PC-3 (cell line): ENCODE results near the gene SIGMAR1. TPM values are rescaled to one million over a fixed set of nuclear protein-coding genes. Genes with fewer than 3 reads are reported as not detected.

Source experiments
- ATAC-seq: fragments of 200-7000 bp; cut with Tn5 transposase; 2 replicates; pipeline ENCODE4 v1.9.1; 2020; ENCODE audit warnings: mild to moderate bottlenecking, moderate library complexity
- Bru-seq: library from RNA; stranded (reverse); fragments of 400-500 nt; gene quantifications from one replicate; lab custom pipeline; 2021; lab: Mats Ljungman, UMichigan
- BruChase-seq, 2 experiments: library from RNA; stranded (reverse); fragments of 400-500 nt; gene quantifications; one replicate each; lab custom pipeline; 2021; lab: Mats Ljungman, UMichigan
- BruUV-seq: library from RNA; stranded (reverse); fragments of 400-500 nt; replicated peaks from 2 replicates; lab custom pipeline; 2021; lab: Mats Ljungman, UMichigan
- CTCF ChIA-PET: fragments of 300-600 bp; sonication (Branson Sonifier 250); formaldehyde crosslinking; loops from one replicate; lab custom pipeline; 2022; ENCODE audit warnings: antibody characterized with exemption; lab: Charles Lee
- POLR2A ChIA-PET: fragments of 300-600 bp; sonication (Branson Sonifier 250); formaldehyde crosslinking; loops from one replicate; lab custom pipeline; 2022; ENCODE audit warnings: antibody characterized with exemption; ENCODE audit not compliant: unreplicated experiment; lab: Charles Lee
- DNase-seq: peaks from one replicate; pipeline ENCODE4 v3.0.0-alpha.2; 2015
- H2AFZ ChIP-seq: fragments of 300-600 bp; sonication (generic); 2 replicates; pipeline ENCODE4 v1.6.0; 2016; ENCODE audit warnings: antibody characterized with exemption, low read length
- H3F3A ChIP-seq: fragments of 300-600 bp; sonication (generic); one replicate; pipeline ENCODE4 v1.6.0; 2017; ENCODE audit warnings: antibody characterized with exemption, low read length, control low read depth, mild to moderate bottlenecking; ENCODE audit not compliant: unreplicated experiment
- H3K27ac ChIP-seq: fragments of 300-600 bp; sonication (generic); 2 replicates; pipeline ENCODE4 v1.5.1; 2016; ENCODE audit warnings: mild to moderate bottlenecking, low read length
- H3K27me3 ChIP-seq: fragments of 300-600 bp; sonication (generic); 2 replicates; pipeline ENCODE4 v1.6.1; 2016; ENCODE audit warnings: low read length, mixed read lengths
- H3K36me3 ChIP-seq: fragments of 300-600 bp; sonication (generic); 2 replicates; pipeline ENCODE4 v1.6.1; 2016; ENCODE audit warnings: low read depth, mixed run types, low read length, mixed read lengths
- H3K4me1 ChIP-seq: fragments of 300-600 bp; sonication (generic); 2 replicates; pipeline ENCODE4 v1.5.1; 2016; ENCODE audit warnings: low read length; ENCODE audit not compliant: insufficient read depth
- H3K4me2 ChIP-seq: fragments of 300-600 bp; sonication (generic); 2 replicates; pipeline ENCODE4 v1.6.0; 2016; ENCODE audit warnings: low read length
- H3K4me3 ChIP-seq: fragments of 300-600 bp; sonication (generic); 2 replicates; pipeline ENCODE4 v1.5.1; 2016; ENCODE audit warnings: mild to moderate bottlenecking, low read length, mixed read lengths
- H3K79me2 ChIP-seq: fragments of 300-600 bp; sonication (generic); 2 replicates; pipeline ENCODE4 v1.6.1; 2017; ENCODE audit warnings: low read length, mixed read lengths
- H3K9ac ChIP-seq: fragments of 300-600 bp; sonication (generic); 2 replicates; pipeline ENCODE4 v1.6.0; 2016; ENCODE audit warnings: mild to moderate bottlenecking, low read length
- H3K9me2 ChIP-seq: fragments of 300-600 bp; sonication (generic); replicated peaks from 2 replicates; pipeline ENCODE4 v1.6.1; 2016; ENCODE audit warnings: mixed run types, low read length, mixed read lengths
- H3K9me3 ChIP-seq: fragments of 300-600 bp; sonication (generic); 2 replicates; pipeline ENCODE4 v1.6.1; 2016; ENCODE audit warnings: low read length, mixed read lengths
- H4K20me1 ChIP-seq: fragments of 300-600 bp; sonication (generic); 2 replicates; pipeline ENCODE4 v1.6.1; 2016; ENCODE audit warnings: low read length, mixed read lengths
- CTCF ChIP-seq: fragments of 300-600 bp; sonication (generic); conservative IDR thresholded peaks from 2 replicates; pipeline ENCODE4 v1.5.1; 2017; ENCODE audit warnings: antibody characterized with exemption, low read depth, mild to moderate bottlenecking, low read length
- EZH2 ChIP-seq: fragments of 300-600 bp; sonication (generic); IDR thresholded peaks from one replicate; pipeline ENCODE4 v1.6.1; 2017; ENCODE audit warnings: antibody characterized with exemption, mild to moderate bottlenecking, low read length; ENCODE audit not compliant: unreplicated experiment
- EZH2phosphoT487 ChIP-seq: fragments of 300-600 bp; sonication (generic); IDR thresholded peaks from 2 replicates; pipeline ENCODE4 v1.6.1; 2018; ENCODE audit warnings: mild to moderate bottlenecking, antibody characterized with exemption, low read length, borderline replicate concordance
- intact Hi-C: fragments of 100-400 bp; cut with micrococcal nuclease; formaldehyde crosslinking; loops from 2 replicates; pipeline ENCODE4 v1.9.0; 2023
- long read RNA-seq: library from polyadenylated mRNA; unstranded; transcript quantifications from one replicate; pipeline ENCODE4 v2.0.0, GENCODE V29; 2021; ENCODE audit not compliant: unreplicated experiment
- total RNA-seq: library from RNA; depleted of rRNA; stranded (reverse); fragments of >200 nt; gene quantifications from 2 replicates; pipeline ENCODE4 v1.2.3, GENCODE V29; 2014; rRNA removed

Gene SIGMAR1
- 96.7 and 97.8 TPM in 2 replicates for total RNA-seq
- Bru-seq, nascent RNA: percentile 82 among the genes with signal in this experiment
- BruChase-seq, experiment 1, labeled RNA remaining after a 6-hour chase: percentile 81 among the genes with signal in this experiment
- percentile 78 among the genes with signal in this experiment for BruChase-seq, experiment 2, labeled RNA remaining after a 2-hour chase
- long read RNA-seq, transcript SIGMAR1-207 (3 exons, 610 nt): minor isoform, 7 of 123 reads
- long read RNA-seq, transcript SIGMAR1-201 (4 exons, 1,656 nt): major isoform, 73 of 123 reads
- long read RNA-seq, partial matches to known transcripts: 0 of 123 reads
- long read RNA-seq, other reads (novel, unspliced or antisense): 35 of 123 reads

DNA sequence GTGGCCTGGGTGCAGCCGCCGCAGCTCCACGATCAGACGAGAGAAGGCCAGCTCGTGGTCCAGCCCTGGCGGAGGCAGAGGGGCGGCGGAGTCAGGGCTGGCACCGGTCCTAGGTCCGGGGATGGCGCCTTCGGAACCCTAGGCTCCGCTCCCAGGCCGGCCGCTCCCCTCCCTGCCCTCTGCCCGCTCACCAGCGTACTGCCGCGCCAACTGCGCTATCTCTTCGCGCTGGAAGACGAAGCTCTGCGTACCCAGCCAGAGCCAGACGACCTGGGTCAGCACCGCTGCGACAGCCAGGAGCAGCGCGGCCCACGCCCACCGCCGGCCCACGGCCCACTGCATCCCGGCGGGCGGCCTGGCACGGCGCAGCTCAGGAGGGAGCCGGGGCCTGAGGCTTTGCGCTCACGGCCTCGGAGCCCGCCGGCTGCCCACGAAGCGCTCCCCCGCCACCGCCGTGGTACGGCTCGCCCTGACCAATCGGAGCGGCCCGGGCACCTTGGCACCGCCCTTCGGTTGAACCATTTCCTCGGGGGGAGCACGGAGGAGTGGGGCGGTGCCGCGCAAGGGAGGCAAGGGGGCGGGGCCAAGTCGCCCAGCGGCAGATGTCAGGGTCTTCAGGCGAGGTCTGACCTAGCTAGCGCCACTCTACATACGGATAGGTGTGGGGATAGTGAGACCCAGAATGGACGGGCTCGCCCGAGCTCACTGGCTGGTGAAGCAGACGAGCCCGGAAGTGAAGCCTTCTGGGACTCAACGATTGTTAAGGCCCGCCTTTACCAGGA lies at the start of gene SIGMAR1:
SIGMAR1 (minus strand) TSS at position 432 of the 782 bp plus-strand sequence; CDS start at position 342, 90 bp downstream.
- no peaks in the 10 kb centered on the region for H3K9me2 ChIP-seq
- ChIA-PET CTCF (interaction anchor here (1.4 kb wide), 1 partner anchor 9 kb away, joined by 3 read pairs; no protein-coding TSS in a partner anchor), POLR2A (interaction anchor here (0.6 to 0.7 kb wide), 2 partner anchors 9 kb away, joined by 3 to 5 read pairs; partner anchors contain the start of gene GALT)
- peaks cover 25% of the 10 kb centered on the region for H3K79me2 ChIP-seq
- peak within 1 kb of the TSS; percentile 92 for H3K9ac ChIP-seq
- no peaks in the 10 kb centered on the region for H3K27me3 ChIP-seq
- no peaks in the 10 kb centered on the region for H3F3A ChIP-seq
- 0 out of 2 replicates have a peak, but pooled peaks cover 4% of the 10 kb centered on the region for H4K20me1 ChIP-seq
- H3K4me2 ChIP-seq: peak within 1 kb of the TSS; percentile 93
- H3K9me3 ChIP-seq: no peaks in the 10 kb centered on the region
- DNase-seq (peak; percentile 85), ATAC-seq (peak; percentile 85)
- peak within 1 kb of the TSS; percentile 76 for H3K4me3 ChIP-seq
- H3K36me3 ChIP-seq: no peaks in the 10 kb centered on the region
- TF ChIP-seq CTCF (no peak), EZH2 (no peak), EZH2phosphoT487 (no peak)
- BruUV-seq: no TSS peak
- H3K27ac ChIP-seq: no peak within 1 kb of the TSS
- H2AFZ ChIP-seq: peak within 1 kb of the TSS; percentile 89
- H3K4me1 ChIP-seq: peaks cover 5% of the 10 kb centered on the region; the same call in 1 of the 2 replicates
- intact Hi-C loops: no loop called here

DNA sequence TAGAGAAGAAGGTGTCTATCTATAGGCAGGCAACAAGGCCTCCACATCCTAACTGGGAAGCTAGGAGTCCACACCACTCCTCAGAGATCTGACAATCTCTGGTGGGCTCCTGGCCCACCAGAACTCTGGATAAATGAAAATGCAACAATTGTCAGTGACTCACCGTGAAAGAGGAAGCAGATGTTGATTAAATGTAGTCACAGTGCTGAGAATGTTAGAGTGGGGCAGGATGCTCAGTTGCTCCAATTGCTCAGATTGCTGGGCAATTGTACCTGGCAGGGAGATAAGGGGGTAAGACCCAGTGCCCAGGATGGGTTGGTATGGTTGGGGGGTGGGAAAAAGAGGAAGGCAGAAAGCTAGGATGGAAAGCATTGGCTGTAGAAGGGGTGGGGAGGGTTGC lies 49.1 kb upstream of the SIGMAR1 start:
- intact Hi-C loops: no loop called here
- no peak for TF ChIP-seq CTCF
- no peaks in the 10 kb centered on the region for H3K27me3 ChIP-seq
- no TSS peak for BruUV-seq
- ChIA-PET POLR2A (no interaction called here), CTCF (no interaction called here)
- ATAC-seq: no peak
- no peak for DNase-seq
- no peak overlapping the region for H3K27ac ChIP-seq
- H3K9me3 ChIP-seq: no peaks in the 10 kb centered on the region
- no peaks in the 10 kb centered on the region for H3K9me2 ChIP-seq
- H3F3A ChIP-seq: no peaks in the 10 kb centered on the region
- no peaks in the 10 kb centered on the region for H4K20me1 ChIP-seq
- no peaks in the 10 kb centered on the region for H3K36me3 ChIP-seq
- no peak overlapping the region for H2AFZ ChIP-seq
- no peak overlapping the region for H3K4me2 ChIP-seq
- no peak overlapping the region for H3K9ac ChIP-seq
- H3K4me1 ChIP-seq: no peaks in the 10 kb centered on the region
- H3K79me2 ChIP-seq: no peaks in the 10 kb centered on the region
- H3K4me3 ChIP-seq: no peak overlapping the region
